ENCODE measurements around the gene ABCD3.

Gene ABCD3

DNA sequence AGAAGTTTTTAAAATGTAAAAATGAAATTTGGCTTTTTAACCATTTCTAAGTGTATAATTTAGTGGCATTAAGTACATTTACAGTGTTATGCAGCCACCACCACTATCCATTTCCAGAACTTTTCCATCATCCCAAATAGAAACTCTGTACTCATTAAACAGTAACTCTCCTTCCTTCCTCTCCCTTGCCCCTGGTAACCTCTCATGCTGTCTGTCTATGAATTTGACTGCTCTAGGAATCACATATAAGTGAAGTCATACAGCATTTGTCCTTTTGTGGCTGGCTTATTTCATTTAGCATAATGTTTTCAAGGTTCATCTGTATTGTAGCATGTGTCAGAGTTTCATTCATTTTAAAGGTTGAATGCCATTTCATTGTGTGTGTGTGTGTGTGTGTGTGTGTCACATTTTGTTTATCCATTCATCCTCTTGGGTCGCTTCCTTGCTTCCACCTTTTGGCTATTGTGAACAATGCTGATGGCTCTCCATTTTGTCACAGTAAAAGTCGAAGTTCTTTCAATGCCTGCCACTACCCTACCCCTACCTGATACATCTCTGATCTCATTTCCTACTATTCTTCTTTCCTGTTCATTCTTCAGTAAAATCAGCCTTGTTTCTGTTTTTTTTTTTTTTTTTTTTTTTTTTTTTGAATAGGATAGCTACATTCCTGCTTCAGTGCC lies 78.0 kb downstream of the ABCD3 start:
- Histone ChIP-seq H3K9me3 (replicated peaks; ENCODE audit: insufficient read depth, low read length) (no peaks in the 10 kb centered on the region), H3K27ac (ENCODE audit: low read length) (no peak overlapping the region), H3K27me3 (replicated peaks; ENCODE audit: insufficient read depth, low read length) (no peaks in the 10 kb centered on the region), H3K4me3 (ENCODE audit: low read length) (no peak overlapping the region), H3K4me1 (ENCODE audit: low read length) (no peaks in the 10 kb centered on the region), H3K9me2 (replicated peaks; ENCODE audit: insufficient read depth, low read length) (no peaks in the 10 kb centered on the region), H3K4me2 (ENCODE audit: low read depth, low read length) (no peak overlapping the region), H4K20me1 (ENCODE audit: insufficient read depth, low read length) (no peaks in the 10 kb centered on the region), H3K79me2 (ENCODE audit: low read length) (no peaks in the 10 kb centered on the region), H3K36me3 (replicated peaks; ENCODE audit: insufficient read depth, low read length) (no peaks in the 10 kb centered on the region), H3F3A (ENCODE audit: insufficient read depth, low read length) (no peaks in the 10 kb centered on the region), H3K9ac (ENCODE audit: low read length) (no peak overlapping the region), H2AFZ (ENCODE audit: low read length) (no peak overlapping the region)
- DNase-seq, result no peak
- TF ChIP-seq, protein P1, sequence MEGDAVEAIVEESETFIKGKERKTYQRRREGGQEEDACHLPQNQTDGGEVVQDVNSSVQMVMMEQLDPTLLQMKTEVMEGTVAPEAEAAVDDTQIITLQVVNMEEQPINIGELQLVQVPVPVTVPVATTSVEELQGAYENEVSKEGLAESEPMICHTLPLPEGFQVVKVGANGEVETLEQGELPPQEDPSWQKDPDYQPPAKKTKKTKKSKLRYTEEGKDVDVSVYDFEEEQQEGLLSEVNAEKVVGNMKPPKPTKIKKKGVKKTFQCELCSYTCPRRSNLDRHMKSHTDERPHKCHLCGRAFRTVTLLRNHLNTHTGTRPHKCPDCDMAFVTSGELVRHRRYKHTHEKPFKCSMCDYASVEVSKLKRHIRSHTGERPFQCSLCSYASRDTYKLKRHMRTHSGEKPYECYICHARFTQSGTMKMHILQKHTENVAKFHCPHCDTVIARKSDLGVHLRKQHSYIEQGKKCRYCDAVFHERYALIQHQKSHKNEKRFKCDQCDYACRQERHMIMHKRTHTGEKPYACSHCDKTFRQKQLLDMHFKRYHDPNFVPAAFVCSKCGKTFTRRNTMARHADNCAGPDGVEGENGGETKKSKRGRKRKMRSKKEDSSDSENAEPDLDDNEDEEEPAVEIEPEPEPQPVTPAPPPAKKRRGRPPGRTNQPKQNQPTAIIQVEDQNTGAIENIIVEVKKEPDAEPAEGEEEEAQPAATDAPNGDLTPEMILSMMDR (IDR thresholded peaks at IDR 0.05; ENCODE audit: low read length), result no peak
- TF ChIP-seq EZH2phosphoT487 (IDR thresholded peaks at IDR 0.05; ENCODE audit: low read length) (no peak), EZH2 (optimal IDR thresholded peaks at IDR 0.05; ENCODE audit: low read depth, low read length) (no peak)

DNA sequence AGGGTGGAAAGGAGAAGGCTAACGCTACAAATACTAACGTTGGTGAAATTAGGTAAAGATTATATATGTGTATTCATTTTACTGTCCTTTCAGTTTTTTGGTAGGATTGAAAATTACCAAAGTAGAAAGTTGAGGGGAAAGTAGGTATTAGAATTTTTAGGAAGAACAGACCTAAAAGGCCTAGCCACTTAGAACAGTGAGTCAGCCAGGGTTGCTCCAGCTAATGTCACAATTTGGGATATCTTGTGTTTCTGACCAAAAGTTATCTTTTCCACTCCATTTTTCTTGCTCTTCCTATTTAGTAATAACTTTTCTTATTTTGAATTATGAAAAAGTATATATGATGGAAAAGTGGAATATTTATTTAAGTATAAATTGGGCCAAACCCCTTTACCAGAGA lies 83.2 kb downstream of the ABCD3 start:
- Histone ChIP-seq H3K4me2 (ENCODE audit: low read depth, low read length) (no peak overlapping the region), H2AFZ (ENCODE audit: low read length) (no peak overlapping the region), H3K4me3 (ENCODE audit: low read length) (no peak overlapping the region), H3K79me2 (ENCODE audit: low read length) (no peaks in the 10 kb centered on the region), H3K9me3 (replicated peaks; ENCODE audit: insufficient read depth, low read length) (no peaks in the 10 kb centered on the region), H3K4me1 (ENCODE audit: low read length) (no peaks in the 10 kb centered on the region), H3K36me3 (replicated peaks; ENCODE audit: insufficient read depth, low read length) (no peaks in the 10 kb centered on the region), H4K20me1 (ENCODE audit: insufficient read depth, low read length) (no peaks in the 10 kb centered on the region), H3K27me3 (replicated peaks; ENCODE audit: insufficient read depth, low read length) (no peaks in the 10 kb centered on the region), H3K9ac (ENCODE audit: low read length) (no peak overlapping the region), H3K27ac (ENCODE audit: low read length) (no peak overlapping the region), H3K9me2 (replicated peaks; ENCODE audit: insufficient read depth, low read length) (no peaks in the 10 kb centered on the region), H3F3A (ENCODE audit: insufficient read depth, low read length) (no peaks in the 10 kb centered on the region)
- TF ChIP-seq EZH2phosphoT487 (IDR thresholded peaks at IDR 0.05; ENCODE audit: low read length), result no peak
- TF ChIP-seq, protein P1 (IDR thresholded peaks at IDR 0.05; ENCODE audit: low read length), result no peak
- no peak for DNase-seq

DNA sequence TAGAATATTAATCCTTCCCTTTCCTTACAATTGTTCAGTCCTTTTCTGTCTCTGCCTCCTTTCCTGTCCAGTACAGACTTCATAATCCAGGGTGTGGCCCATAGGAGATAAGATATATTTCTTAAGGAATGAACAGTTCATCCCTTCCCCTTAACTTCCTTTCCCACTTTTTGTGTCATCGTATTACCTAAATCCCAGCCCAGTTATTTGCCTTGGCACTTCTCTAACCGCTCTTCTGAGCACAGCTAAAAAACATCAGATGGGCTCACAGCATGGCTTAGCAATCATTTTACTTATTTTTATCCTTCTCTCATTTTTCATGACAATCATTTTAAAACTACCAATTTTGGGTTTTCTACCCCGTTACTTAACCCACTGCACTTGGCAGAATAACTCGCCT lies 83.7 kb downstream of the ABCD3 start:
- H3K79me2 ChIP-seq (ENCODE audit: low read length), result no peaks in the 10 kb centered on the region
- TF ChIP-seq EZH2phosphoT487 (IDR thresholded peaks at IDR 0.05; ENCODE audit: low read length) (no peak), EZH2 (optimal IDR thresholded peaks at IDR 0.05; ENCODE audit: low read depth, low read length) (no peak)
- TF ChIP-seq, protein P1 (IDR thresholded peaks at IDR 0.05; ENCODE audit: low read length), result no peak
- H4K20me1 ChIP-seq (ENCODE audit: insufficient read depth, low read length), result no peaks in the 10 kb centered on the region
- no peaks in the 10 kb centered on the region for H3K27me3 ChIP-seq (replicated peaks; ENCODE audit: insufficient read depth, low read length)
- no peaks in the 10 kb centered on the region for H3F3A ChIP-seq (ENCODE audit: insufficient read depth, low read length)
- no peak for DNase-seq
- H3K36me3 ChIP-seq (replicated peaks; ENCODE audit: insufficient read depth, low read length), result no peaks in the 10 kb centered on the region
- no peak overlapping the region for H3K27ac ChIP-seq (ENCODE audit: low read length)
- no peaks in the 10 kb centered on the region for H3K4me1 ChIP-seq (ENCODE audit: low read length)
- no peak overlapping the region for H2AFZ ChIP-seq (ENCODE audit: low read length)
- H3K9ac ChIP-seq (ENCODE audit: low read length), result no peak overlapping the region
- H3K4me2 ChIP-seq (ENCODE audit: low read depth, low read length), result no peak overlapping the region
- H3K9me2 ChIP-seq (replicated peaks; ENCODE audit: insufficient read depth, low read length), result no peaks in the 10 kb centered on the region
- H3K4me3 ChIP-seq (ENCODE audit: low read length), result no peak overlapping the region
- H3K9me3 ChIP-seq (replicated peaks; ENCODE audit: insufficient read depth, low read length), result no peaks in the 10 kb centered on the region

All from MM.1S (cell line).